GM12875 (cell line): ENCODE data around the gene HSPA4.

Experiments used
- H3K4me3 ChIP-seq: one replicate; pipeline ENCODE4 v1.5.1; 2011; ENCODE audit warnings: low read depth, low read length, control low read depth
- TF ChIP-seq, protein P1 (sequence below): IDR thresholded peaks from 2 replicates; pipeline ENCODE4 v1.5.1; 2011; ENCODE audit warnings: low read depth, mild to moderate bottlenecking, control low read depth, inconsistent platforms, low read length, moderate library complexity, borderline replicate concordance; ENCODE audit not compliant: insufficient read depth

HSPA4 gene

DNA sequence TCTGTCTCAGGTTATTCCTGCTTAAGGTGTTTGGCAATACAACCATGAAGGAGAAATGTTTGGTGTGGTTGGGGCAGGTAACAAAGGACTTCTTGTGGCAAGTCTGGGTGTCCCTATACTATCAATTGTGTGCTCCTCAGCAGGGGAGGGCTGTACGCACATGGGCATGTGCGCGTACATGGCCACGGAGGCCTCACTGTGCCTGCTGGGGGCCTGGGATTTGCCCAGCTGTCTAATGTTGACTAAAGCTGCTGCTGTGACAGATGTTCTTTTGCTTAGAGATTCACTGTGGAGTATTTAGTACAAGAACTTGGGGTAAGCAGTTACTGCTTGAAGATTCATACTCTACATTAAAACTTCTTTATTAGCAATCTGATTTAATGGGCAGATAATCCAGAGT lies 97.5 kb downstream of the HSPA4 start:
- no peak overlapping the region for H3K4me3 ChIP-seq
- TF ChIP-seq, protein P1, sequence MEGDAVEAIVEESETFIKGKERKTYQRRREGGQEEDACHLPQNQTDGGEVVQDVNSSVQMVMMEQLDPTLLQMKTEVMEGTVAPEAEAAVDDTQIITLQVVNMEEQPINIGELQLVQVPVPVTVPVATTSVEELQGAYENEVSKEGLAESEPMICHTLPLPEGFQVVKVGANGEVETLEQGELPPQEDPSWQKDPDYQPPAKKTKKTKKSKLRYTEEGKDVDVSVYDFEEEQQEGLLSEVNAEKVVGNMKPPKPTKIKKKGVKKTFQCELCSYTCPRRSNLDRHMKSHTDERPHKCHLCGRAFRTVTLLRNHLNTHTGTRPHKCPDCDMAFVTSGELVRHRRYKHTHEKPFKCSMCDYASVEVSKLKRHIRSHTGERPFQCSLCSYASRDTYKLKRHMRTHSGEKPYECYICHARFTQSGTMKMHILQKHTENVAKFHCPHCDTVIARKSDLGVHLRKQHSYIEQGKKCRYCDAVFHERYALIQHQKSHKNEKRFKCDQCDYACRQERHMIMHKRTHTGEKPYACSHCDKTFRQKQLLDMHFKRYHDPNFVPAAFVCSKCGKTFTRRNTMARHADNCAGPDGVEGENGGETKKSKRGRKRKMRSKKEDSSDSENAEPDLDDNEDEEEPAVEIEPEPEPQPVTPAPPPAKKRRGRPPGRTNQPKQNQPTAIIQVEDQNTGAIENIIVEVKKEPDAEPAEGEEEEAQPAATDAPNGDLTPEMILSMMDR, result no peak

DNA sequence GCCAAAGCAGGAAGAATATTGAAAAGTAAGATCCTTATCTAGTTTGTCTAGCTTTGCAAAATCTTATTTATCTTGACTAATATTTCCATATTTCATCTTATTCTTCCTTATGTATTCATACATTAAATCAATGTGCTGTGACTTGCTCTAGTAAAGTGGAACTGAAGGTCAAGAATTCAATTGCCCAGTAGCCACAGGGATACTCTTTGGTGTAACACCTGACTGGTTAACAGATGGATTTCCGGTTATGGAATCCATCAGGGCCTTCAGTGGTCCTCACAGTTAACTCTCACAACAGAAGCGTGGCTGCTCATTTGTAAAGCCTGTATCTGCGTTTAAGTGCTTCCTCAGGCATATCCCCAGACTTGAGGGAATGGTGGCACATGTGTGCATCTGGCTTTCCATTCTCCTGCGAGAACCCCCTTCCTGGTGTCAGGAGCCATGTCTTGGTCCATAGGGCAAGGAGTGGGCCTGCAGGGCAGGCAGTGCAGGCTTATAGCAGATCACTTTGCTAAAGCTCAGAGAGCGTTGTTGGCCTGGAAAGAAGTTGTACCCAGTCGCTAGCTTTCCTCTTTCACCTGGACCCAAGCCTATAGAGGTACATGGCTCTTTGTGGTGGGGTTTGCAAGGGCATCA lies 99.2 kb downstream of the HSPA4 start:
- TF ChIP-seq, protein P1, result no peak
- no peak overlapping the region for H3K4me3 ChIP-seq

DNA sequence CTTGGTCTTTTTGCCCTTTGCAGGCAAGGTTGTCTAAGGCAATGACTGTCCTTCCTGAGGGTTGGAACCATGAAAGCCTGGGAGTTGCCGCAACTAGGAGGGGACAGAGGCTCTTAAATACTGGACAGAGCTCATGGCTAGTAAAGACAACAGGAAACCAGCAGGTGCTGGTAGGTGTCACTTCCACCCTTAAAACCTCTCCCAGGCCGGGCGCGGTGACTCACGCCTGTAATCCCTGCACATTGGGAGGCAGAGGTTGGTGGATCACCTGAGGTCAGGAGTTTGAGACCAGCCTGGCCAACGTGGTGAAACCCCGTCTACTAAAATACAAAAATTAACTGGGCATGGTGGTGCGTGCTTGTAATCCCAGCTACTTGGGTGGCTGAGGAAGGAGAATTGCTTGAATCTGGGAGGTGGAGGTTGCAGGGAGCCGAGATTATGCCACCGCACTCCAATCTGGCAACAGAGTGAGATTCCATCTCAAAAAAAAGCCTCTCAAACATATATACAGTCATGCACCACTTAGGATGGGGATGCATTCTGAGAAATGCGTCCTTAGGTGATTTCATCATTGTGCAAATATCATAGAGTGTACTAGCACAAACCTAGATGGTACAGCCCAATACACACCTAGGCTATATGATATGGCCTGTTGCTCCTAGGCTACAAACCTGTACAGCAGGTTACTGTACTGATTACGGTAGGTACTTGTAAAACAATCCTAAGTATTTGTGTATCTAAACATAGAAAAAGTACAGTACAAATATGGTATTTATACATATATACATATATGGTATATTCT lies 102.7 kb downstream of the HSPA4 start:
- TF ChIP-seq, protein P1, result no peak
- no peak overlapping the region for H3K4me3 ChIP-seq

DNA sequence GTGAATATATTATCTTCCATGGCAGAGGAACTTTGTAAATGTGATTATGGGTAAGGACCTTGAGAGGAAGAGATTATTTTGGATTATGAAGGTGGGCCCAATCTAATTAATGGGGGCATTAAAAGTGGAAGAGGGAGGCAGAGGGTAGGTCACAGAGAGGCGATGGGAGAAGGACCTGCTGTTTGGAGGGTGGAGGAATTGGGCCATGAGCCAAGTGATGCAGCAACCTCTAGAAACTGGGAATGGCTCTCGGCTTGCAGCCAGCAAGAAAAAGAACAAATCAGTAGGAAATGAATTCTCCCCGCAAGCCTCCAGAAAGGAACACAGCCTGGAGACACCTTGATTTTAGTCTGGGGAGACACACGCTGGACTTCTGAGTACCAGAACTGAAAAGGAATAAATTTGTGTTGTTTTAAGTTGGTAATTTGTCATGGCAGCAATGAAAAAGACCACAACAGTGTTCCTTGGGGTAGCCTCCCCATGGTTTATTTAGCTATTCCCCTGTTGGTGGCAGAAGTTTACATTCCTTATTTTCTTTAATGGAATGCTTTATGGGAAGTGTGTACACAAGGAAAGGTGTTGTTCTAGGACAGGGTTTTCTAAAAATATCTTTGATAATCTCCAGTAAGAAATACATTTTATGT lies 103.6 kb downstream of the HSPA4 start:
- TF ChIP-seq, protein P1, result no peak
- no peak overlapping the region for H3K4me3 ChIP-seq
